GM21447 (cell line): ENCODE results near the gene ANKRD36.
"Not testable (repeated sequence)": the region's sequence is repeated elsewhere in the genome, so short reads cannot be mapped to it uniquely, and the experiment has no call there.

Experiments used
- ATAC-seq: cut with Tn5 transposase; IDR thresholded peaks from one replicate; pipeline ENCODE4 v1.9.1; 2021; ENCODE audit not compliant: unreplicated experiment

ANKRD36 gene

GRCh38 chr2:97276232-97276798, 163.4 kb downstream of the ANKRD36 start:
- ATAC-seq, result not testable (repeated sequence)

DNA sequence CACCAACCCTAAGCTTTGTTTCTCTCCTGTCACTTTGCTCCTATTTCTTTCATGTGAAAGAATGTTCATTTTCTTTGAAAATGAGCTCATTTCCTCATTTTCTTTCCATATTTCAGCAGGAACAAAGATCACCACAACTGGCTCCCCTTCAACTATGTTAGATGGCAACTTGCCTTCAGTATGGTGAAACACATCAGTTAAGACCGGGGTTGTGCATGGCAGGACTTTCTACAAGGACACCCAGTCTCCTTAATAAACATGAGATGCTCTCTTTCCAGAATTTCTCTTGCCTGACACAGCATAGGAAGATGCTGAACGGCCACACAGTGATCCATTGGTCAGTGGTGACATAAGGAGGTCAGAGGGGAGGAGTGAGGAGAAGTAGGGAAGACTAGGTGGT, 172.2 kb downstream of the ANKRD36 start:
- ATAC-seq, result not testable (repeated sequence)

GRCh38 chr2:97293687-97294086, 180.7 kb downstream of the ANKRD36 start:
- ATAC-seq, result not testable (repeated sequence)
